Subcutaneous abdominal adipose tissue (tissue), 5 donors: Measurements from ENCODE around the gene NAALADL2.

Experiments used
- H3K27ac ChIP-seq: one replicate; pipeline ENCODE4 v1.7.0; 2013; ENCODE audit warnings: low read depth, mild to moderate bottlenecking, inconsistent platforms, low read length, moderate library complexity
- H3K27me3 ChIP-seq, 5 donors: one replicate each; pipeline ENCODE4 v1.7.0; 2013; ENCODE audit warnings: low read length in 5 of 5, inconsistent platforms in 1 of 5; ENCODE audit not compliant: control insufficient read depth in 5 of 5, insufficient read depth in 4 of 5
- H3K36me3 ChIP-seq, 5 donors: one replicate each; pipeline ENCODE4 v1.7.0; 2013; ENCODE audit warnings: low read length in 5 of 5; ENCODE audit not compliant: control insufficient read depth in 5 of 5, insufficient read depth in 5 of 5
- H3K4me1 ChIP-seq, 5 donors: one replicate each; pipeline ENCODE4 v1.7.0; 2013; ENCODE audit warnings: low read length in 5 of 5, mild to moderate bottlenecking in 3 of 5, moderate library complexity in 1 of 5; ENCODE audit not compliant: control insufficient read depth in 5 of 5, insufficient read depth in 5 of 5
- H3K4me3 ChIP-seq, 5 donors: one replicate each; pipeline ENCODE4 v1.7.0; 2013; ENCODE audit warnings: low read length in 5 of 5, low read depth in 1 of 5
- H3K9ac ChIP-seq, 5 donors: one replicate each; pipeline ENCODE4 v1.7.0; 2013; ENCODE audit warnings: low read length in 5 of 5, mild to moderate bottlenecking in 4 of 5, moderate library complexity in 3 of 5
- H3K9me3 ChIP-seq, 5 donors: one replicate each; pipeline ENCODE4 v1.7.0; 2013; ENCODE audit warnings: low read length in 5 of 5; ENCODE audit not compliant: control insufficient read depth in 5 of 5
- donor health status: healthy.
- donor health status: healthy.
- donor health status: healthy.
- donor health status: healthy.
- donor health status: healthy.

The NAALADL2 gene

GRCh38 chr3:175057401-175057800 is 198.3 kb downstream of the NAALADL2 start:
- Histone ChIP-seq H3K9ac (no peak overlapping the region), H3K27ac (no peak overlapping the region), H3K27me3 (no peaks in the 10 kb centered on the region), H3K36me3 (no peaks in the 10 kb centered on the region), H3K4me1 (no peaks in the 10 kb centered on the region), H3K4me3 (no peak overlapping the region), H3K9me3 (peaks cover 0 to 7% (median 0%) of the 10 kb centered on the region in 5 donors)

- no peak overlapping the region for H3K9ac ChIP-seq
- H3K9me3 ChIP-seq = peaks cover 0 to 7% (median 0%) of the 10 kb centered on the region in 5 donors
- H3K27ac ChIP-seq = no peak overlapping the region
- H3K27me3 ChIP-seq = no peaks in the 10 kb centered on the region
- no peaks in the 10 kb centered on the region for H3K36me3 ChIP-seq
- H3K4me1 ChIP-seq = no peaks in the 10 kb centered on the region
- H3K4me3 ChIP-seq = no peak overlapping the region
These were observed 200.7 kb downstream of the NAALADL2 start for GRCh38 chr3:175059788-175060187.

- H3K9me3 ChIP-seq = peaks cover 0 to 3% (median 0%) of the 10 kb centered on the region in 5 donors
These were observed 206.4 kb downstream of the NAALADL2 start for GRCh38 chr3:175065497-175065896.

GRCh38 chr3:175066617-175067415 is 207.7 kb downstream of the NAALADL2 start:
- Histone ChIP-seq H3K4me3 (no peak overlapping the region), H3K27me3 (no peaks in the 10 kb centered on the region), H3K9me3 (peaks cover 0 to 3% (median 0%) of the 10 kb centered on the region in 5 donors), H3K4me1 (peaks cover 0 to 21% (median 0%) of the 10 kb centered on the region in 5 donors), H3K27ac (no peak overlapping the region), H3K9ac (no peak overlapping the region), H3K36me3 (no peaks in the 10 kb centered on the region)

More at GRCh38 chr3:175065497-175065896, 206.4 kb downstream of the NAALADL2 start:
- H3K9ac ChIP-seq = no peak overlapping the region
- no peaks in the 10 kb centered on the region for H3K27me3 ChIP-seq
- H3K27ac ChIP-seq = no peak overlapping the region
- peak overlapping the region in 1 of 5 donors; percentile 13 for H3K4me3 ChIP-seq
- no peaks in the 10 kb centered on the region for H3K36me3 ChIP-seq
- H3K4me1 ChIP-seq = peaks cover 0 to 16% (median 0%) of the 10 kb centered on the region in 5 donors

- Histone ChIP-seq H3K9ac (no peak overlapping the region), H3K4me1 (peaks cover 0 to 27% (median 0%) of the 10 kb centered on the region in 5 donors), H3K9me3 (peaks cover 0 to 3% (median 0%) of the 10 kb centered on the region in 5 donors), H3K36me3 (no peaks in the 10 kb centered on the region), H3K4me3 (no peak overlapping the region), H3K27me3 (no peaks in the 10 kb centered on the region), H3K27ac (no peak overlapping the region)
These were observed 209.5 kb downstream of the NAALADL2 start for GRCh38 chr3:175068587-175068986.

DNA sequence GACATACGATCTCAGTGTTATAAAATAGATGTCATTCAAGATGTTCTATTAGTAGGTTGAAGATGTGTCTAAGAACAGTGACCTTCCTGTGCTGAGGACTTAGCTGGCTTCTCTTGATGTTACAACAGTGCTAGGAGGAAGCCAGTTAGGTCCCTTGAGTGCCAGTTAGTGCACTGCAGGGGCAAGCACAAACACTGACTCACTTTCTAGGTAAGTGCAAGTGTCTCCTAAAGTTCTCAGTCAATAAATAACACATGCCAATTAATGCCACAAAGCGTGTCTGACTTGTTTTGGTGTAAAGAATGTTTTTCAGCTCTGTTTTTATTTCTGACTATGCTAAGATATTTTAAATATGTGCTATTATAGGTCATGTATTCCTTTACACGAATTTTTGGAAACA is 211.8 kb downstream of the NAALADL2 start:
- no peak overlapping the region for H3K4me3 ChIP-seq
- no peak overlapping the region for H3K27ac ChIP-seq
- no peaks in the 10 kb centered on the region for H3K27me3 ChIP-seq
- H3K36me3 ChIP-seq = no peaks in the 10 kb centered on the region
- peaks cover 0 to 16% (median 0%) of the 10 kb centered on the region in 5 donors for H3K4me1 ChIP-seq
- H3K9me3 ChIP-seq = peaks cover 0 to 3% (median 0%) of the 10 kb centered on the region in 5 donors
- H3K9ac ChIP-seq = no peak overlapping the region

DNA sequence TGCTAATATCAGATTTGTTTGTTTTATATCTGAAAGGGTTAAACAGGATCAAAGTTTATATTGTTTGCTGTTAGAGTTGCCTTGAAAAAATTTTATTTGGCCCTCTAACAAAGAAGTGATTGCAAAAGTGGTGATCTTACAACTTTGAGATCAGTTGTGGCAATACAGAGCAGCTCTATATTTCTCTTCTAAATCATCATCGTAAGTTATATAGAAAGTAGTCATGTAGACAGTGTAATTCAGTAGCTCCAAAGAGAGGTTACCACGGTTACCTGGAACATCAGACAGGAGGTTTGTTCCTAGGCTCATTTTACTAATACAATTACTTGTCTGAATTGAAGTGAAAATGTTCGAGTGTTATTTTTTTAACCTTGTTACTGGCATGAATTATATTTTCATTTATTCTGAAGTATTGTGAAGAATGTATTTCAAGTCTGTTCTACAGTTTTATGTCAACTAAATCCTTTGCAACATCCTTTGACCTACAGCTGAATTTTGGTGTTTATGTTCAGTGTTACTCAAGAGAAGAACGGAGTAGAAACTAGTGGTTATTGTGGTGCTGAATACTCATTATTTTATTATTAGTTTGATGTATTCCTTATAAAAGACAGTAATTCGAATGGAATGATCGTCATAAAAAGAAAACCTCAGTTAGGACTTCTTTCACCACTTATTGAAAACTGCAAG is 214.2 kb downstream of the NAALADL2 start:
- Histone ChIP-seq H3K9me3 (peaks cover 0 to 1% (median 0%) of the 10 kb centered on the region in 5 donors), H3K4me1 (peaks cover 0 to 11% (median 0%) of the 10 kb centered on the region in 5 donors), H3K27ac (no peak overlapping the region), H3K36me3 (no peaks in the 10 kb centered on the region), H3K27me3 (no peaks in the 10 kb centered on the region), H3K9ac (peak overlapping the region in 1 of 5 donors; percentile 32), H3K4me3 (no peak overlapping the region)

DNA sequence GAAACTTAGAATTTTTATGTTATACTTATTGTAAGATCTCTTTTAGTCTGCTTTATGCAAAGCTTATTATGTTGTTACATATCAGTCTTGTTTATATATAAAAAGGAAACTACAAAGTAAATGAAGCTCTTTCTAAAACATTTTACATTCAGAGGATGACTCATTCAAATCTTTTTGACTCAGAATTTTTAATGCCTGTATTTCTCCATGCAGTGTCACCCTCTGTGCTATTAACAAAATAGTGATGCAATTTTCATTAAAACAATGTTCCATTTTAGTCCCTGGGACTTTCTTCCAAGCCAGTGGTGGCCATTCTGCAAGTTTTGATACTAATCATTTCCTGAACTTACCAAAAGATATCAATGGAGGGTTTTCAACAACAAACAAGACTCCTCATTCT is 216.1 kb downstream of the NAALADL2 start:
- H3K27ac ChIP-seq = no peak overlapping the region
- H3K4me3 ChIP-seq = no peak overlapping the region
- H3K36me3 ChIP-seq = no peaks in the 10 kb centered on the region
- H3K4me1 ChIP-seq = peaks cover 0 to 11% (median 0%) of the 10 kb centered on the region in 5 donors
- no peaks in the 10 kb centered on the region for H3K9me3 ChIP-seq
- H3K9ac ChIP-seq = no peak overlapping the region
- no peaks in the 10 kb centered on the region for H3K27me3 ChIP-seq

DNA sequence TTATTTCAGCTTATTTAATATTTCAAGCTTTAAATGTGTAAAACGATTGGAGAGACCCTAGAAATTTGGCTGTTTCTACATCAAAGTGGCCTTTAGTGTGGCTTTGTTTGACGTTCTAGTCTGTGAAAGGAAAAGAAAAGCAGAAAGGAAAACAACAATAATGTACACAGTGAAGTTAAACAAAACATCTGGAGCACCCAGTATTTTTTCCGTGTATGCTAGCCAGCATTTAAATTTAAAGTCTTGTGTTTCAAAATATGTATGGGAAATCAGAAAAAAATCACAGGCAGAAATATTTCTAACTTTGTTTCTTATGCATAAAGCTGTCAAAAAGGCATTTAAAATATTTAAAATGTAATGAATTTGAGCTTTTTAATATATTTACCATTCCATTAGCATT is 218.1 kb downstream of the NAALADL2 start:
- no peaks in the 10 kb centered on the region for H3K36me3 ChIP-seq
- H3K9ac ChIP-seq = no peak overlapping the region
- no peak overlapping the region for H3K27ac ChIP-seq
- H3K4me3 ChIP-seq = no peak overlapping the region
- peaks cover 0 to 6% (median 0%) of the 10 kb centered on the region in 5 donors for H3K4me1 ChIP-seq
- H3K9me3 ChIP-seq = no peaks in the 10 kb centered on the region
- no peaks in the 10 kb centered on the region for H3K27me3 ChIP-seq

- Histone ChIP-seq H3K9ac (no peak overlapping the region), H3K36me3 (no peaks in the 10 kb centered on the region), H3K4me1 (no peaks in the 10 kb centered on the region), H3K27me3 (no peaks in the 10 kb centered on the region), H3K4me3 (no peak overlapping the region), H3K27ac (no peak overlapping the region), H3K9me3 (no peaks in the 10 kb centered on the region)
These were observed 223.5 kb downstream of the NAALADL2 start for GRCh38 chr3:175082631-175083030.
